KMS-11 (cell line): ENCODE data around the gene DIAPH1.

Experiments
- H2AFZ ChIP-seq: fragments of 200-600 bp; sonication (generic); 2 replicates; pipeline ENCODE4 v1.6.1; 2016; ENCODE audit warnings: antibody characterized with exemption, mixed run types, low read depth
- H3K27ac ChIP-seq: fragments of 200-600 bp; sonication (generic); 2 replicates; pipeline ENCODE4 v1.6.1; 2016; ENCODE audit warnings: mild to moderate bottlenecking, mixed run types
- H3K27me3 ChIP-seq: fragments of 200-600 bp; sonication (generic); 2 replicates; pipeline ENCODE4 v1.6.1; 2017; ENCODE audit warnings: mild to moderate bottlenecking, low read depth, mixed run types, moderate library complexity; ENCODE audit not compliant: insufficient read depth
- H3K36me3 ChIP-seq: fragments of 200-600 bp; sonication (generic); 2 replicates; pipeline ENCODE4 v1.6.1; 2017; ENCODE audit warnings: mild to moderate bottlenecking, mixed run types; ENCODE audit not compliant: insufficient read depth
- H3K4me1 ChIP-seq: fragments of 200-600 bp; sonication (generic); 2 replicates; pipeline ENCODE4 v1.6.1; 2016; ENCODE audit warnings: mild to moderate bottlenecking, low read depth, mixed run types; ENCODE audit not compliant: poor library complexity, severe bottlenecking
- H3K4me2 ChIP-seq: fragments of 200-600 bp; sonication (generic); 2 replicates; pipeline ENCODE4 v1.7.0; 2016; ENCODE audit warnings: mild to moderate bottlenecking, mixed run types
- H3K4me3 ChIP-seq: fragments of 200-600 bp; sonication (generic); IDR thresholded peaks from 2 replicates; pipeline ENCODE4 v1.6.1; 2017; ENCODE audit warnings: low read depth, low read length, mixed read lengths; ENCODE audit not compliant: insufficient read depth
- H3K79me2 ChIP-seq: fragments of 200-600 bp; sonication (generic); 2 replicates; pipeline ENCODE4 v1.6.1; 2016; ENCODE audit warnings: low read depth, mixed run types; ENCODE audit not compliant: insufficient read depth
- H3K9ac ChIP-seq: fragments of 200-600 bp; sonication (generic); 2 replicates; pipeline ENCODE4 v1.6.1; 2016; ENCODE audit warnings: mild to moderate bottlenecking, mixed run types
- H4K20me1 ChIP-seq: fragments of 200-600 bp; sonication (generic); 2 replicates; pipeline ENCODE4 v1.6.1; 2016; ENCODE audit warnings: mild to moderate bottlenecking, mixed run types; ENCODE audit not compliant: insufficient read depth
- CTCF ChIP-seq: fragments of 200-600 bp; sonication (generic); conservative IDR thresholded peaks from 2 replicates; pipeline ENCODE4 v1.6.1; 2017; ENCODE audit warnings: low read depth, mild to moderate bottlenecking, antibody characterized with exemption, low read length, moderate library complexity, mixed read lengths

DIAPH1 gene

GRCh38 chr5:141522301-141522700 lies 96.5 kb downstream of the DIAPH1 start:
- H4K20me1 ChIP-seq = no peaks in the 10 kb centered on the region
- H3K36me3 ChIP-seq = no peaks in the 10 kb centered on the region; the same call in 1 of the 2 replicates
- no peaks in the 10 kb centered on the region for H3K27me3 ChIP-seq
- H3K4me2 ChIP-seq = no peak overlapping the region
- H3K9ac ChIP-seq = no peak overlapping the region
- no peak for TF ChIP-seq CTCF
- H3K79me2 ChIP-seq = no peaks in the 10 kb centered on the region
- H3K4me1 ChIP-seq = peaks cover 6% of the 10 kb centered on the region
- no peak overlapping the region for H3K27ac ChIP-seq
- H2AFZ ChIP-seq = no peak overlapping the region
- H3K4me3 ChIP-seq = no peak overlapping the region

GRCh38 chr5:141521244-141521781 lies 97.5 kb downstream of the DIAPH1 start:
- Histone ChIP-seq H3K27me3 (no peaks in the 10 kb centered on the region), H3K36me3 (no peaks in the 10 kb centered on the region; the same call in 1 of the 2 replicates), H4K20me1 (no peaks in the 10 kb centered on the region), H3K79me2 (no peaks in the 10 kb centered on the region), H3K4me2 (no peak overlapping the region), H3K4me3 (no peak overlapping the region), H3K27ac (no peak overlapping the region), H3K4me1 (peaks cover 6% of the 10 kb centered on the region), H3K9ac (no peak overlapping the region), H2AFZ (no peak overlapping the region)
- TF ChIP-seq CTCF = no peak

GRCh38 chr5:141519605-141520565 lies 98.9 kb downstream of the DIAPH1 start:
- Histone ChIP-seq H4K20me1 (no peaks in the 10 kb centered on the region), H3K4me3 (no peak overlapping the region), H2AFZ (no peak overlapping the region), H3K9ac (no peak overlapping the region), H3K4me1 (peaks cover 4% of the 10 kb centered on the region), H3K27me3 (no peaks in the 10 kb centered on the region), H3K36me3 (no peaks in the 10 kb centered on the region; the same call in 1 of the 2 replicates), H3K4me2 (no peak overlapping the region), H3K79me2 (no peaks in the 10 kb centered on the region), H3K27ac (no peak overlapping the region)
- no peak for TF ChIP-seq CTCF

GRCh38 chr5:141518618-141519015 lies 100.2 kb downstream of the DIAPH1 start:
- Histone ChIP-seq H3K4me1 (no peaks in the 10 kb centered on the region), H4K20me1 (no peaks in the 10 kb centered on the region), H3K9ac (no peak overlapping the region), H3K27ac (no peak overlapping the region), H3K79me2 (no peaks in the 10 kb centered on the region), H3K27me3 (no peaks in the 10 kb centered on the region), H3K4me3 (no peak overlapping the region), H3K4me2 (no peak overlapping the region), H2AFZ (no peak overlapping the region), H3K36me3 (no peaks in the 10 kb centered on the region; the same call in 1 of the 2 replicates)
- TF ChIP-seq CTCF = no peak
